ENCODE results near the gene UHRF2.

UHRF2 gene

DNA sequence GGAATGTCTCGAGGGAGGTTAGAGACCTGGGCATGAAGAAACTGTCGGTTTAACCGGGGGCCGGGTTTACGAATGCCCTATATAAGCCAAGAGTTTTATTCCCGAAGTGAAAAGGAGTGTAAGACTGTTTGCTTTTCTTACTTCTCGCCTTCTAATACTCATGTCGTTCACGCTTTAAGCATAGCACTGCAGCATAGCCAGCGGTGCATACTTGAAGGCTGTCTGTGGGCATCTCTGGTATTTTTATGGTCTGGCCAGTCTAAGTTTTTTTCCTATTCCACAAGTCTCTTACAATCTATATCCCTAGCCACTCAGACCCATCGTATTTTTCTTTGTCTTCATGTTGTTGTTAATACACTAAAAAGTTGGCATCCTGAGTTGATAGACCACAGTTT lies 1.2 kb downstream of the UHRF2 start:
- Mint-ChIP-seq H3K4me1 (ENCODE audit: low read depth) (peaks cover 51% of the 10 kb centered on the region), H3K36me3 (peaks cover 2% of the 10 kb centered on the region), H3K27me3 (no peaks in the 10 kb centered on the region), H3K4me3 (peak overlapping the region; percentile 89), H3K27ac (peak overlapping the region; percentile 56), H3K9me3 (ENCODE audit: low read depth) (no peaks in the 10 kb centered on the region)

DNA sequence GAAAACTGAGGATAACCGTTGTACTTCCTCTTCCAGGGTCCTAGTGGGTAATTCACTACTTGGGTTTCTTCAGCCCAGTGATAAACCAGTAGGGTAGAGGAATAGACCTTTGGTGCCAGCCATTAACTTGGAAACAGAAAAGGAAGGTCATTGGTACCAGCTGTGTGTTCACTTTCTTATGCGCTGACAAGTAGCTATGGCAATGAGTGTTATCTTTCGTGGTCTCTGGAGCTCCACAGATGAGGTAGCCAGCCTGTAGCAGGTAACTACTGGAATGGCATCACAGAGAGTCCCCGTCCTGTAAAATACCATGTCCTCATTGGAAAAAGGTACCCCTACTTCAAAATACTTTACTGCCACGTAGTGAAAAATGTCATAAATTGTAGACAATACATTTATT lies 2.3 kb downstream of the UHRF2 start:
- Mint-ChIP-seq H3K27me3 (no peaks in the 10 kb centered on the region), H3K4me3 (peak overlapping the region; percentile 89), H3K27ac (no peak overlapping the region), H3K36me3 (peaks cover 2% of the 10 kb centered on the region), H3K9me3 (ENCODE audit: low read depth) (no peaks in the 10 kb centered on the region), H3K4me1 (ENCODE audit: low read depth) (peaks cover 54% of the 10 kb centered on the region)

DNA sequence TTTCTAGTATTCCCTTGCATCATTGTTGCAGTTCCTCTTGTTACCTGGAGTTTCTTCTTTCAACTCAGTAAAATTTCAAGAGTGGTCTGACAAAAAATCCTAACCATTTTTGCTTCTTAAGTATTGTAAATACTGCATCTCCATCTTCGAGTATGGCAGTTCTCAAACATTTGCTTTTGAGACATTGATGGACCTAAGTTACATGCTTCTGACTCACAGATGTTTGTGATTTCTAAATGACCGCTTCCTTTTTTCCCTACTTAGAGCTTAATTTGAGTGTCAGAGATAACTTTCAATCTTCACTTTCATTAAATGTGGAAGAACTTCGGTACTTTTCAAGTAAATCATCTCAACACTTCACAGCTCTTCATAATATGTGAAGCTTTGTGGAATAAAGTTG lies 4.2 kb downstream of the UHRF2 start:
- H3K4me3 Mint-ChIP-seq = peak overlapping the region; percentile 27
- no peaks in the 10 kb centered on the region for H3K27me3 Mint-ChIP-seq
- H3K36me3 Mint-ChIP-seq = peaks cover 4% of the 10 kb centered on the region
- H3K9me3 Mint-ChIP-seq (ENCODE audit: low read depth) = no peaks in the 10 kb centered on the region
- peak overlapping the region; percentile 43 for H3K27ac Mint-ChIP-seq
- H3K4me1 Mint-ChIP-seq (ENCODE audit: low read depth) = peaks cover 62% of the 10 kb centered on the region

DNA sequence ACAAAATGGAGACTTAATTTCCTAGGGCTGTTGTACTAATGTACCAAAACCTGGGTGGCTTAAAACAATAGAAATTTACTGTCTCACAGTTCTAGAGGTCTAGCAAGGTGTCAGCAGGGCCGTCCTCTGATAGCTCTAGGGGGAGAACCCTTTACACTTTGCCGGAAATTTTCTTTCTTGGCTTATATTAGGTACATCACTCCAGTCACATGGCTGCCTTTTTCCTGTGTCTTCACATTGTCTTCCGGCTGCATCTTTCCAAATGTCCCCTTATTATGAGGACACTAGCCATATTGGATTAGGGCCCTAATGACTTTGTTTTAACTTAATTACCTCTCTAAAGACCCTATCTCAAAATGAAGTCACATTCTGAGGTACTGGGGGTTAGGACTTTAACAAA lies 5.8 kb downstream of the UHRF2 start:
- Mint-ChIP-seq H3K27me3 (no peaks in the 10 kb centered on the region), H3K9me3 (ENCODE audit: low read depth) (no peaks in the 10 kb centered on the region), H3K27ac (peak overlapping the region; percentile 85), H3K36me3 (peaks cover 9% of the 10 kb centered on the region), H3K4me1 (ENCODE audit: low read depth) (peaks cover 67% of the 10 kb centered on the region), H3K4me3 (peak overlapping the region; percentile 70)

DNA sequence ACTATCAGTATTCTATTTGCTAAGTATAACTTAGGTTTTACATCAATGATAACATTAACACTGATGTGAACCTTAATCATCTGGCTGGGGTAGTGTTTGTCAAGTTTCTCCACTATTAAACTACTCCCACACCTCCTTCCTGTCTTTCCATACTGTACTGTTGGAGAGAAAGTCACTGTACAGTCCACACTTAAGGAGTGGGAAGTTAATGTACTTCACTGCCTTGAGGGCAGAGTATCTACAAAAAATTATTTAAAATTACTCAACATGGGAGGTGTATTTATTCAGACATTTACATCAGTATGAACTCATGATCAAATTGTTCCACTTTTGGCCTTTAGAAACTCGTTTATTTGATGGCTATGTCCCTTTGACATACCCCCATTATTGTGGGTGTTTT lies 11.9 kb downstream of the UHRF2 start:
- no peak overlapping the region for H3K4me3 Mint-ChIP-seq
- peaks cover 9% of the 10 kb centered on the region for H3K36me3 Mint-ChIP-seq
- no peaks in the 10 kb centered on the region for H3K27me3 Mint-ChIP-seq
- H3K27ac Mint-ChIP-seq = peak overlapping the region; percentile 38
- no peaks in the 10 kb centered on the region for H3K9me3 Mint-ChIP-seq (ENCODE audit: low read depth)
- H3K4me1 Mint-ChIP-seq (ENCODE audit: low read depth) = peaks cover 71% of the 10 kb centered on the region

DNA sequence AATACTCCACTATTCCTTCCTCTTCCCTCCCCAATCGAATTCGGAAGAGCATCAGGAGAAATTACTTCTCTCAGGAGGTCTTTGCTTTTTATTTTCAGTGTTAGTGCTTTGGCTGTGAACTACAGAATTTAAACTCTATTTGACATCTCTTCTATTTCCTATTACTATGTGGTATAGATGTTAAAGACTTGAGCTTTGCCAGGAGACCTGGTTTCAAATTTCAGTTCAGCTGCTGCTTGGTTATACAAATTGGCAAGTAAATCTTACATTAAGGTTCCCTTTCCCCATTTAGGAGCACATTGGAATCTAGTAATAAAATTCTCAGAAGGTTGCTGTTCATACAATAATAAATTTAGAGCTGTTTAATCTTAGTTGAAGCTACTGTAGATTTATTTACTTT lies 13.1 kb downstream of the UHRF2 start:
- Mint-ChIP-seq H3K27me3 (no peaks in the 10 kb centered on the region), H3K9me3 (ENCODE audit: low read depth) (no peaks in the 10 kb centered on the region), H3K27ac (peak overlapping the region; percentile 64), H3K4me1 (ENCODE audit: low read depth) (peaks cover 74% of the 10 kb centered on the region), H3K4me3 (no peak overlapping the region), H3K36me3 (peaks cover 7% of the 10 kb centered on the region)

DNA sequence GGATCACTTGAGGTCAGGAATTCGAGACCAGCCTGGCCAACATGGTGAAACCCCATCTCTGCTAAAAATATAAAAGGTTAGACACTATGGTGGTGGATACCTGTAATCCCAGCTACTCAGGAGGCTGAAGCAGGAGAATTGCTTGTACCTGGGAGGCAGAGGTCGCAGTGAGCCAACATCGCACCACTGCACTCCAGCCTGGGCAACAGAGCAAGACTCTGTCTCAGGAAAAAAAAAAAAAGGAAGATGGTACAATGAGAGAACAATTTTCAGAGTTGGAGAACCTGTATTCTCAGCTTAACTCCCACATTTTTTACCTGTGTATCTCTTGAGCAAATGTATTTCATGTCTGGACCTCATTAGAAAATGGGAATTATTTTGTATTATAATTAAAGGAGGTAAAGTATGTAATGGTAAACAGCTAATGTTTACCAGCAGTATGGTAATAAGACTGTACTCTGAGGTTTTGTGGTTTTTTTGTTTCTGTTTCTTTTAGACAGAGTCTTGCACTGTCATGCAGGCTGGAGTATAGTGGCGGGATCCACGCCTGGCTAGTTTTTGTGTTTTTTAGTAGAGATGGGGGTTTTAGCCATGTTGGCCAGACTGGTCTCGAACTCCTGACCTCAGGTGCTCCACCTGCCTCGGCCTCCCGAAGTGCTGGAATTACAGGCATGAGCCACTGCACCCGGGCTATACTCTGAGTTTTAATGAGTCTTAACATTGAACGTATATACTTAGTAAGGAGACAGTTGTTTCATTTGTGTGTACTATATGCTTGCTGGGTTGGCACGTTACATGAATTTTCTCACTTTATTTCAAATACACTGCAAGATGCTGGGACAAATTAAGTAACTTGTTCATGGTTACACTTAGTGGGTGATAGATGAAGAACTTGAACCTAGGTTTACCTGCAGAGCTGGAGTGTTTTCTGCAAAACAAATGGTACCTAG lies 16.2 kb downstream of the UHRF2 start:
- H3K27ac Mint-ChIP-seq = peak overlapping the region; percentile 47
- peaks cover 4% of the 10 kb centered on the region for H3K36me3 Mint-ChIP-seq
- no peaks in the 10 kb centered on the region for H3K27me3 Mint-ChIP-seq
- peaks cover 84% of the 10 kb centered on the region for H3K4me1 Mint-ChIP-seq (ENCODE audit: low read depth)
- H3K4me3 Mint-ChIP-seq = peak overlapping the region; percentile 48
- H3K9me3 Mint-ChIP-seq (ENCODE audit: low read depth) = no peaks in the 10 kb centered on the region

DNA sequence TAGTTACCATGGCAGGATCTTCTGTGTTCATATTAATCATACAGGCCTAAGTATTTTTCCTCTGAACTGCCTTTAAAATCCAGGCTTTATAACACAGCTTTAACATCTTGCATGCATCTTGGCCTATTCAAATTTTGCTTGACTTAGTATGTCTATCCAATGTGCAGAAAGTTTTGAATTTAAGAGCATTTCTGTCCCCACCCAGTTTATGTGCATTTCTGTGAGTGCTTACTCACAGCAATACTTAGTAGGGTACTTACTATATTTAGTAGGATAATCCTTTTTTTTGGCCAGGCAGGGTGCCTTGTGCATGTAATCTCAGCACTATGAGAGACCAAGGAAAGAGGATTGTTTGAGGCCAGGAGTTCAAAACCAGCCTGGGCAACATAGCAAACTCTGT lies 18.0 kb downstream of the UHRF2 start:
- no peak overlapping the region for H3K4me3 Mint-ChIP-seq
- no peaks in the 10 kb centered on the region for H3K27me3 Mint-ChIP-seq
- peaks cover 4% of the 10 kb centered on the region for H3K36me3 Mint-ChIP-seq
- H3K9me3 Mint-ChIP-seq (ENCODE audit: low read depth) = no peaks in the 10 kb centered on the region
- peaks cover 76% of the 10 kb centered on the region for H3K4me1 Mint-ChIP-seq (ENCODE audit: low read depth)
- H3K27ac Mint-ChIP-seq = peak overlapping the region; percentile 76

DNA sequence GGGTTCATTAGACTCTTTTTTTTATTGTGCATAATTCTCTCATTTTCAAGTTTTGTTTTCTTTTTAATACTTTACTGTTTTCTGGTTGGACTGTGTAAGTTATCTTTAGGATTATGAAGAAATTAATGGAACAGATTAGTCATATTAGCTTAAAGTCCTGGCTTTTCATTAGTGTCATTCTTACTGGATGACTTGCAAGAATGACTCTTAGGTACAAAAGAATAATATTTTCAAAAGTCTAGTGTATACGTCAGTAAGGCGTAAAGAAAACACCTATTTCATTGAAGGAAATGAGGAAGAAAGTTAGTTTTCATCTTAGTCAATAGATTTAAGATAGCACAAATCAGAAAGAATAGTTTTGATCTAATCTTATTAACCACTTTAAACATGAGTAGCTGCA lies 20.4 kb downstream of the UHRF2 start:
- Mint-ChIP-seq H3K4me3 (peak overlapping the region; percentile 15), H3K9me3 (ENCODE audit: low read depth) (no peaks in the 10 kb centered on the region), H3K4me1 (ENCODE audit: low read depth) (peaks cover 75% of the 10 kb centered on the region), H3K36me3 (peaks cover 2% of the 10 kb centered on the region), H3K27me3 (no peaks in the 10 kb centered on the region), H3K27ac (peak overlapping the region; percentile 71)

DNA sequence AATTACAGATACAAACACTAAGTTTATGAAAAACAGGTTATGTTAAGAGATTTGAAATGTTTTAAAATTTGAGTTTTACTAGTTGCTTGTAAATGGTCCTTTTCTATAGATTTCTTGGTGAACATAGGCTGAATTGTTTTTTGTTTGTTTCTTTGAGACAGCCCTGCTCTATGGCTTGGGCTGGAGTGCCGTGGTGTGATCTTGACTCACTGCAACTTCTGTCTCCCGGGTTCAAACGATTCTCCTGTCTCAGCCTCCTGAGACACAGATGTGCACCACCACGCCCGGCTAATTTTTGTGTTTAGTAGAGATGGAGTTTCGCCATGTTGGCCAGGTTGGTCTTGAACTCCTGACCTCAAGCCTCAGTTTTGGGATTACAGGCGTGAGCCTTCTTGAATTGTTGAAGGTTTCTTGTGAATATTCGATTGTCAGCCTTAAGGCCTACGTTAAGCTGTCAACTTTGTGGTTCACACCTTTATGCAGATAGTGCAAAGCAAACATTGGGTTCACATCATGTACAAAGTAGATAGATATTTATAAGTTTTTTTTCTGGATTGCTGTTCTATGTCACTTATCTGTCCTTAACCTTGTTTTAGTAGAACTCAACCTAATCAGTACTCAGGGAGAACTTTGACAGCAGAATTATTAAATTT lies 26.2 kb downstream of the UHRF2 start:
- no peak overlapping the region for H3K4me3 Mint-ChIP-seq
- peaks cover 12% of the 10 kb centered on the region for H3K36me3 Mint-ChIP-seq
- H3K9me3 Mint-ChIP-seq (ENCODE audit: low read depth) = no peaks in the 10 kb centered on the region
- H3K27ac Mint-ChIP-seq = no peak overlapping the region
- peaks cover 79% of the 10 kb centered on the region for H3K4me1 Mint-ChIP-seq (ENCODE audit: low read depth)
- H3K27me3 Mint-ChIP-seq = no peaks in the 10 kb centered on the region

DNA sequence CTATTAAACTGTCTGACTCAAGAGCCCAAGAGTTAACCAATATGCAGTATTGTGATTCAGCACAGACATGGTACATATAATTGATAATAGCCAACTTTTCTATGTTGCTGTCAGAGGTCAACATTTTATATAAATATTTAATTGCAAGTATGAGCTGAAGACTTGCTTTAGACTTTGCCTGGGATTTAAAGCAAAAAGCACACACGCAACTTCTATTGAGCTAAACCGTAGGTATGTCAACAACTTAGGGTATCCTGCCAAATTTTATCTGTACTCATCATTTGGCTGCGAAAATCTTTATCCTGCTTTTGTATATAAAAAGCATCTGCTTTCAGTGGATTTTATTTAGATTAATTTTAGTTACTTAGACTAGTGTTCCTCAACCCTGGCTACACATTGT lies 27.4 kb downstream of the UHRF2 start:
- Mint-ChIP-seq H3K27me3 (no peaks in the 10 kb centered on the region), H3K36me3 (peaks cover 12% of the 10 kb centered on the region), H3K9me3 (ENCODE audit: low read depth) (no peaks in the 10 kb centered on the region), H3K27ac (no peak overlapping the region), H3K4me1 (ENCODE audit: low read depth) (peaks cover 83% of the 10 kb centered on the region), H3K4me3 (no peak overlapping the region)

DNA sequence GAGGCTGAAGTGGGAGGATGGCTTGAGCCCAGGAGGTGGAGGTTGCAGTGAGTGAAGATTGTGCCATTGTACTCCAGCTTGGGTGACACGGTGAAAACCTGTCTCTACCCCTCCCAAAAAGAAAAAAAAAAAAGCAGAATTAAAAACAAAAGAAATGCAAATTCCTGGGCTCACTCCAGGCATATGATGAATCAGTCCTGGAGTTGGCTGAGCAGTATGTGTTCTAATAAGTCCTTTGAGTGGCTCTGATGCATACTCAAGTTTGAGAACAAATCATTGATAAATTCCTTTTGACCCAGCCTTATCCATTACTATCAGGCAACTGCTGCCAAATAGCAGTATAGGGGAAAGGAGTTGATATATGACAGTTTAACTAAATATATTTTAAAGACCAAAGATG lies 28.3 kb downstream of the UHRF2 start:
- H3K27ac Mint-ChIP-seq = no peak overlapping the region
- H3K4me3 Mint-ChIP-seq = no peak overlapping the region
- no peaks in the 10 kb centered on the region for H3K9me3 Mint-ChIP-seq (ENCODE audit: low read depth)
- peaks cover 79% of the 10 kb centered on the region for H3K4me1 Mint-ChIP-seq (ENCODE audit: low read depth)
- H3K27me3 Mint-ChIP-seq = no peaks in the 10 kb centered on the region
- peaks cover 12% of the 10 kb centered on the region for H3K36me3 Mint-ChIP-seq

DNA sequence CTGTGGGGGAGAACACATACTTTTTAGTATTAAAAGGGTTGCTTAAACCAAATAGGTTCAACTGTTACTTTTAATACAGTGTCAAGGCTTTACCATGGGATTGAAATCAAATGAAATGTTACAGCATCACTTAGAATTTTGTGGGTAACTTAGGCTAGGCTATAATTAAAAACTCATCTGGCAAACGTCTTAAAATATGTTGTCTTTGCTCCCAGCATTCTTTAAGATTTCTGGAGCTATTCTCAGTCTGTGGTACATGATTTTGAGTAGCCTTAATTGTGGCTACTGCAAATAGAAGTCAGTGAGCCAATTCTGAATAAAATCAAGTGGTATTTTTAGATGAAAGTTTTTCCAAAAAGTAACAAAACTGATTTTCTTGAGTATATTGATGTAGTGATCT lies 30.7 kb downstream of the UHRF2 start:
- Mint-ChIP-seq H3K27me3 (no peaks in the 10 kb centered on the region), H3K4me3 (no peak overlapping the region), H3K36me3 (peaks cover 12% of the 10 kb centered on the region), H3K27ac (peak overlapping the region; percentile 58), H3K4me1 (ENCODE audit: low read depth) (peaks cover 79% of the 10 kb centered on the region), H3K9me3 (ENCODE audit: low read depth) (no peaks in the 10 kb centered on the region)

DNA sequence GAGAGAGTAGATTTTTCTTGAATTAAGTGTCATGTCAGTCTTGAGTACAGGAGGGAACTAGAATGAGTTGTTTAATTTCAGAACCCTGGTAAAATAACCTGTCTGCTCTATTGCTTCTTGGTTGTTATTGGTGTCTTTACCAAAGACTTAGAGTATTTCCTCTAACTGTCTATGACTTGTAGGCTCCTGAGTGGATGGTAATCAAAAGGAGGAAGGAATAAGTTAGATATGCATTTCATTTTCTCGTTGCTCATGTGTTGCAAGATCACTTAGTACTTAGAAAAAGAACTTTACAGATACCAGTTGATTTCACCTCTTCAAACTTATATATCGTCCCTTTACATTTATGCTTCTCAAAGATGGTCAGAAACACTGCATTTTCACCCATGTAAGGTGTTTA lies 31.1 kb downstream of the UHRF2 start:
- Mint-ChIP-seq H3K27me3 (no peaks in the 10 kb centered on the region), H3K9me3 (ENCODE audit: low read depth) (no peaks in the 10 kb centered on the region), H3K27ac (no peak overlapping the region), H3K4me3 (peak overlapping the region; percentile 2), H3K36me3 (peaks cover 12% of the 10 kb centered on the region), H3K4me1 (ENCODE audit: low read depth) (peaks cover 79% of the 10 kb centered on the region)

DNA sequence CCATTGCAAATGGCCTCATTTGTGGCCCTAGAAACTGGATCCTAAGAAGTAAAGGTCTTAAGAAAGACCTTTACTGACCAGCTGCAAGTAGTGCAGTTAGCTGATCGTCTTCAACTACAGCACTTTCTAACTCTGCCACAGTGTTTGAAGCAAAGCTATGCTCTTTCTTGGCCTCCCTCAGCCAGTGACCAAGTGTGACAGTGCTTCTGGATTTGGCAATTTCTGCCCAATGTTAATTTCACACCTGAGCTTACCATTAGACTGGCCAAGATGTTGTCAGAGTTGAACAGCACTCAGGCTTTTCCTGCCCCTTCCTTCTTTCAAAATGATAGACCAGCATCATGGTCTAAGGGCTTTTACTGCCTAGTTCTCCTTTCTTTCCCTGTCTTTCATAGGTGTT lies 36.1 kb downstream of the UHRF2 start:
- H3K4me1 Mint-ChIP-seq (ENCODE audit: low read depth) = peaks cover 70% of the 10 kb centered on the region
- H3K27ac Mint-ChIP-seq = no peak overlapping the region
- no peak overlapping the region for H3K4me3 Mint-ChIP-seq
- H3K36me3 Mint-ChIP-seq = peaks cover 10% of the 10 kb centered on the region
- no peaks in the 10 kb centered on the region for H3K9me3 Mint-ChIP-seq (ENCODE audit: low read depth)
- H3K27me3 Mint-ChIP-seq = no peaks in the 10 kb centered on the region

Data from activated naive CD8-positive, alpha-beta T cell (primary cell).